Progenitor cell of endocrine pancreas (in vitro differentiated cells): ENCODE measurements around the gene ACSF3. TPM values are rescaled to one million over a fixed set of nuclear protein-coding genes. Genes with fewer than 3 reads are reported as not detected.

ENCODE experiments used
- DNase-seq: peaks from one replicate; pipeline ENCODE4 v3.0.0; 2021; ENCODE audit warnings: low spot score; ENCODE audit not compliant: unreplicated experiment
- H3K27ac Mint-ChIP-seq: 2 replicates; pipeline ENCODE4 v1.8.0; 2021; ENCODE audit warnings: mild to moderate bottlenecking, moderate library complexity, mixed read lengths
- H3K27me3 Mint-ChIP-seq: 2 replicates; pipeline ENCODE4 v1.8.0; 2021; ENCODE audit warnings: mixed read lengths
- H3K36me3 Mint-ChIP-seq: 2 replicates; pipeline ENCODE4 v1.8.0; 2022; ENCODE audit warnings: mixed read lengths; ENCODE audit not compliant: insufficient read depth
- H3K4me1 Mint-ChIP-seq: 2 replicates; pipeline ENCODE4 v1.8.0; 2021; ENCODE audit warnings: low read depth, mixed read lengths
- H3K4me3 Mint-ChIP-seq: 2 replicates; pipeline ENCODE4 v1.8.0; 2021; ENCODE audit warnings: low read depth, mild to moderate bottlenecking, moderate library complexity, mixed read lengths
- H3K9me3 Mint-ChIP-seq: 2 replicates; pipeline ENCODE4 v1.8.0; 2021; ENCODE audit warnings: low read depth, mixed read lengths
- CTCF ChIP-seq: fragments of 200-600 bp; sonication (generic); IDR thresholded peaks from one replicate; pipeline ENCODE4 v1.5.0; 2021; ENCODE audit warnings: antibody characterized with exemption, mild to moderate bottlenecking; ENCODE audit not compliant: unreplicated experiment
- total RNA-seq: library from RNA; stranded (reverse); gene quantifications from 2 replicates; pipeline ENCODE4 v1.2.1, GENCODE V29; 2021

The ACSF3 gene
- total RNA-seq, 1 donor from 2014 or later, result 31.3 TPM

GRCh38 chr16:89061086-89061485, 32.6 kb upstream of the ACSF3 start:
- no peak overlapping the region for H3K4me3 Mint-ChIP-seq
- no peaks in the 10 kb centered on the region for H3K9me3 Mint-ChIP-seq

GRCh38 chr16:89061590-89062380, 31.9 kb upstream of the ACSF3 start:
- no peak for TF ChIP-seq CTCF
- no peaks in the 10 kb centered on the region for H3K4me1 Mint-ChIP-seq

More at GRCh38 chr16:89061086-89061485, 32.6 kb upstream of the ACSF3 start:
- no peaks in the 10 kb centered on the region for H3K36me3 Mint-ChIP-seq
- no peaks in the 10 kb centered on the region for H3K4me1 Mint-ChIP-seq
- no peak for TF ChIP-seq CTCF
- no peak for DNase-seq
- H3K27ac Mint-ChIP-seq, result no peak overlapping the region
- peaks cover 20% of the 10 kb centered on the region for H3K27me3 Mint-ChIP-seq

GRCh38 chr16:89062389-89063345, 31.0 kb upstream of the ACSF3 start:
- no peaks in the 10 kb centered on the region for H3K4me1 Mint-ChIP-seq
- H3K4me3 Mint-ChIP-seq, result no peak overlapping the region
- no peaks in the 10 kb centered on the region for H3K9me3 Mint-ChIP-seq
- no peaks in the 10 kb centered on the region for H3K36me3 Mint-ChIP-seq
- no peak for DNase-seq
- H3K27ac Mint-ChIP-seq, result no peak overlapping the region
- no peak for TF ChIP-seq CTCF
- peaks cover 21% of the 10 kb centered on the region for H3K27me3 Mint-ChIP-seq

More at GRCh38 chr16:89061590-89062380, 31.9 kb upstream of the ACSF3 start:
- Mint-ChIP-seq H3K36me3 (no peaks in the 10 kb centered on the region), H3K4me3 (no peak overlapping the region), H3K27me3 (peaks cover 21% of the 10 kb centered on the region), H3K27ac (no peak overlapping the region), H3K9me3 (no peaks in the 10 kb centered on the region)
- no peak for DNase-seq

GRCh38 chr16:89063768-89064320, 29.8 kb upstream of the ACSF3 start:
- Mint-ChIP-seq H3K27ac (no peak overlapping the region), H3K9me3 (no peaks in the 10 kb centered on the region), H3K27me3 (peaks cover 21% of the 10 kb centered on the region), H3K4me3 (no peak overlapping the region), H3K36me3 (no peaks in the 10 kb centered on the region), H3K4me1 (no peaks in the 10 kb centered on the region)
- TF ChIP-seq CTCF, result no peak
- no peak for DNase-seq
